ENCODE data around the gene SSRP1.

GRCh38 chr11:57327721-57328120 lies 8.0 kb downstream of the SSRP1 start:
- TF ChIP-seq CTCF (IDR thresholded peaks at IDR 0.05) (no peak), POLR2A (IDR thresholded peaks at IDR 0.05) (no peak)

Measured in heart left ventricle (tissue), 13 donors.